Mammary epithelial cell (primary cell): ENCODE data around the gene PRR5.

Experiments used
- CTCF ChIP-seq, 2 donors: IDR thresholded peaks in 1 of 2; conservative IDR thresholded peaks in 1 of 2; 2 replicates each; pipeline ENCODE4 v1.5.1; 2011 to 2012; ENCODE audit warnings: inconsistent platforms in 2 of 2, low read length in 2 of 2, mild to moderate bottlenecking in 2 of 2, control low read depth in 1 of 2, low read depth in 1 of 2; ENCODE audit not compliant: insufficient read depth in 1 of 2; ENCODE audit errors: extremely low read depth in 1 of 2
- EZH2 ChIP-seq: IDR thresholded peaks from 2 replicates; pipeline ENCODE4 v1.6.1; 2012; ENCODE audit warnings: low read length, inconsistent platforms, borderline replicate concordance

GRCh38 chr22:44667276-44667675 lies 34.7 kb upstream of the PRR5 start:
- TF ChIP-seq CTCF (conservative IDR thresholded peaks at IDR 0.05 in 1 of 2, IDR thresholded peaks at IDR 0.05 in 1 of 2; ENCODE audit: extremely low read depth in 1 of 2, insufficient read depth in 1 of 2, low read depth in 1 of 2, low read length in 2 of 2) (no peak), EZH2 (no peak)
